ENCODE results near the gene AIRE. TPM values are rescaled to one million over a fixed set of nuclear protein-coding genes. Genes with fewer than 3 reads are reported as not detected.

AIRE gene
- total RNA-seq, 3 donors from 2014 or later = 0.12 to 0.16 TPM; not detected in 1

DNA sequence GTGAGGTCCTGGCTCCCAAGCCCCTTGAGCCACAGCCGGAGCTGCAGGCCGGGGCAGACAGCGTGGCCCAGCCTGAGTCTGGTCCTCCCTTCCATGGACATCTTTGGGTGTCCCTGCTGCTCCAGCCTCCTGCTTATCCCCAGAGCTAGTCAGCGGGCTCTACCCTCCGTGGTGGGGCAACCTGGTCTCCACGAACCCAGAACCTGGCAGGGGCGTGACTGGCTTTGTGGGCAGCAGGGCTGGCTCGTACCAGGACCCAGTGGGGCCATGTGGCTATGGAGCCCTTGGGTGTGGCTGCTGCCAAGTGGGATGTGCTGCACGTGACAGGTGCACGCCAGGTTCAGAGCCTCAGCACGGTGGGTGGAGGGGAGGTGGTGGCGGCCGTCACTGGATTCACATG is 35.2 kb downstream of the AIRE start:
- no peaks in the 10 kb centered on the region for H3K4me1 ChIP-seq (ENCODE audit: low read depth)
- TF ChIP-seq, protein P1, sequence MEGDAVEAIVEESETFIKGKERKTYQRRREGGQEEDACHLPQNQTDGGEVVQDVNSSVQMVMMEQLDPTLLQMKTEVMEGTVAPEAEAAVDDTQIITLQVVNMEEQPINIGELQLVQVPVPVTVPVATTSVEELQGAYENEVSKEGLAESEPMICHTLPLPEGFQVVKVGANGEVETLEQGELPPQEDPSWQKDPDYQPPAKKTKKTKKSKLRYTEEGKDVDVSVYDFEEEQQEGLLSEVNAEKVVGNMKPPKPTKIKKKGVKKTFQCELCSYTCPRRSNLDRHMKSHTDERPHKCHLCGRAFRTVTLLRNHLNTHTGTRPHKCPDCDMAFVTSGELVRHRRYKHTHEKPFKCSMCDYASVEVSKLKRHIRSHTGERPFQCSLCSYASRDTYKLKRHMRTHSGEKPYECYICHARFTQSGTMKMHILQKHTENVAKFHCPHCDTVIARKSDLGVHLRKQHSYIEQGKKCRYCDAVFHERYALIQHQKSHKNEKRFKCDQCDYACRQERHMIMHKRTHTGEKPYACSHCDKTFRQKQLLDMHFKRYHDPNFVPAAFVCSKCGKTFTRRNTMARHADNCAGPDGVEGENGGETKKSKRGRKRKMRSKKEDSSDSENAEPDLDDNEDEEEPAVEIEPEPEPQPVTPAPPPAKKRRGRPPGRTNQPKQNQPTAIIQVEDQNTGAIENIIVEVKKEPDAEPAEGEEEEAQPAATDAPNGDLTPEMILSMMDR (IDR thresholded peaks at IDR 0.05) = no peak
- H3K9me3 ChIP-seq = no peaks in the 10 kb centered on the region
- H3K4me3 ChIP-seq = no peak overlapping the region
- H3K36me3 ChIP-seq (ENCODE audit: low read depth) = peaks cover 17% of the 10 kb centered on the region
- ATAC-seq (no peak), DNase-seq (no peak)
- intact Hi-C loops (cut with DNase I, micrococcal nuclease) = no loop called here

DNA sequence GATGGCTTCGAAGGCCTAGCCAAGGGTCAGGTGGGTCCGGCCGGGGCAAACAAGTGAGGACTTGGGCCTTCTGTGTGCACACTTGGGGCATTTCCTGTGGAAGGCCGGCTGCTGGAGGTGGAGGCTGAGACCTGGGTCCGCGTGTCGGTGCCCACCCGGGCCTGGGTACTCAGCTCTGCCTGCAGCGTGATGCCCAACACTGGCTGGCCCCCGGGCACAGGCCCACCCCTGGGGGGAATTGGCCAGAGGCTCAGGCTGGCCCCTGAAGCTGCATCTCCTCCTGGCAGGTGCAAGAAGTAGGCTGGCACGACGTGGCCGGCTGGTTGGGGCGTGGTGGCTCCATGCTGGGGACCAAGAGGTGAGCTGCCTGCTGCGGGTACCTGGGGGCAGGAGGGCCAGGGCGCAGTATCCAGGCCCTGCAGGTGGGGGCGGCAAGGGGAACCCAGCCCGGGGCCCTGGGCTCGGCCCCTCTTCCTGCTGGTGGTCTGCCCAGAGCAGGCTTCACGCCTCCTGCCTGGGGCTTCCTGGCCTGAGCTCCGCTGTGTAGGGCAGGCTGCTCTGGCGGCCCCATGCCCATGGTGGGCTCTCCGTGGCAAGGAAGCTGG is 36.3 kb downstream of the AIRE start:
- intact Hi-C loops (cut with DNase I, micrococcal nuclease) = no loop called here
- H3K4me3 ChIP-seq = no peak overlapping the region
- ATAC-seq = no peak
- peaks cover 17% of the 10 kb centered on the region for H3K36me3 ChIP-seq (ENCODE audit: low read depth)
- H3K9me3 ChIP-seq = no peaks in the 10 kb centered on the region
- no peak for DNase-seq
- H3K4me1 ChIP-seq (ENCODE audit: low read depth) = no peaks in the 10 kb centered on the region
- TF ChIP-seq, protein P1 (IDR thresholded peaks at IDR 0.05) = no peak

DNA sequence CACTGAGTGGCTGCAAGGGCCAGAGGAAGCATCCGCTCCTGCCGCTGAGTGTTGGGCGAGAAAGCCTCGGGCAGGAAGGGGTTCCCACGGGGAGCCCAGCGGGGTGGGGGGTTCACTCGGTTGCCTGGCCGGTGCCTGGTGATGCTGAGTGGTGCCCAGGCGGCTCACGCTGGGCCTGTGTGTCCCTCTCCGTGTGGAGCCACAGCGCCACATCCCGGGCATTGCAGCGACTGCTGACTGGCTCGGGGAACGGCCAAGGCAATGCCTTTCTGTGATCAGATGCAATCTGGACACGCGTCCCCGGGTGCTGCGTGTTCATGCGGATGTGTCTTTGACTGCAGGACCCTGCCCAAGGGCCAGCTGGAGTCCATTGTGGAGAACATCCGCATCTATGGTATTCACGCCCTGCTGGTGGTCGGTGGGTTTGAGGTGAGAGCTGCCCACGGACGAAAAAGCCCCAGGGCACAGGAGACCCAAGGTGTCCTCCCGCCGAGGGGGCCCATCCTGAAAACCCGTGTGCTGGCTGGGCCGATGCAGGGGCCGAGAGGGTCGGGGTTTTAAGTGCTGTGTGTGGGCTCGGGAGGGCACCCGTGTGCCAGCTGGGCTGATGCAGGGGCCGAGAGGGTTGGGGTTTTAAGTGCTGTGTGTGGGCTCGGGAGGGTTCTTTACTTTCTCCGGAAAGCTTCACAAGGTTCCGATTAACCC is 37.1 kb downstream of the AIRE start:
- TF ChIP-seq, protein P1 (IDR thresholded peaks at IDR 0.05) = no peak
- Histone ChIP-seq H3K4me3 (no peak overlapping the region), H3K36me3 (ENCODE audit: low read depth) (peaks cover 13% of the 10 kb centered on the region), H3K9me3 (no peaks in the 10 kb centered on the region), H3K4me1 (ENCODE audit: low read depth) (no peaks in the 10 kb centered on the region)
- intact Hi-C loops (cut with DNase I, micrococcal nuclease) = no loop called here
- DNase-seq (no peak), ATAC-seq (no peak)

DNA sequence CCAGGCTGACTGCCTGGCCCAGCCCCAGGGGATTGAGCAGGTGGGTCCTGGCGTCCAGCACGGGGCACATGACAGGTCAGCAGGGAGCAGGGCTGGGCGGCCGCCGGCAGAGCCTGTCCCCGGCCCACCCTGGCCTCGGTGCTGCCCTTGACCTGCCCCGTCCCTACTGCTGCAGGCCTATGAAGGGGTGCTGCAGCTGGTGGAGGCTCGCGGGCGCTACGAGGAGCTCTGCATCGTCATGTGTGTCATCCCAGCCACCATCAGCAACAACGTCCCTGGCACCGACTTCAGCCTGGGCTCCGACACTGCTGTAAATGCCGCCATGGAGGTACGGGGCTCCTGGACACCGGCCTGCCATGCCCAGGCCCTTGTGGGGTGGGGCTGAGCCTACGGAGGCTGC is 37.9 kb downstream of the AIRE start:
- no peak for DNase-seq
- Histone ChIP-seq H3K4me3 (no peak overlapping the region), H3K9me3 (no peaks in the 10 kb centered on the region), H3K4me1 (ENCODE audit: low read depth) (no peaks in the 10 kb centered on the region), H3K36me3 (ENCODE audit: low read depth) (peaks cover 13% of the 10 kb centered on the region)
- intact Hi-C loops (cut with DNase I, micrococcal nuclease) = no loop called here
- no peak for ATAC-seq
- TF ChIP-seq, protein P1 (IDR thresholded peaks at IDR 0.05) = no peak

DNA sequence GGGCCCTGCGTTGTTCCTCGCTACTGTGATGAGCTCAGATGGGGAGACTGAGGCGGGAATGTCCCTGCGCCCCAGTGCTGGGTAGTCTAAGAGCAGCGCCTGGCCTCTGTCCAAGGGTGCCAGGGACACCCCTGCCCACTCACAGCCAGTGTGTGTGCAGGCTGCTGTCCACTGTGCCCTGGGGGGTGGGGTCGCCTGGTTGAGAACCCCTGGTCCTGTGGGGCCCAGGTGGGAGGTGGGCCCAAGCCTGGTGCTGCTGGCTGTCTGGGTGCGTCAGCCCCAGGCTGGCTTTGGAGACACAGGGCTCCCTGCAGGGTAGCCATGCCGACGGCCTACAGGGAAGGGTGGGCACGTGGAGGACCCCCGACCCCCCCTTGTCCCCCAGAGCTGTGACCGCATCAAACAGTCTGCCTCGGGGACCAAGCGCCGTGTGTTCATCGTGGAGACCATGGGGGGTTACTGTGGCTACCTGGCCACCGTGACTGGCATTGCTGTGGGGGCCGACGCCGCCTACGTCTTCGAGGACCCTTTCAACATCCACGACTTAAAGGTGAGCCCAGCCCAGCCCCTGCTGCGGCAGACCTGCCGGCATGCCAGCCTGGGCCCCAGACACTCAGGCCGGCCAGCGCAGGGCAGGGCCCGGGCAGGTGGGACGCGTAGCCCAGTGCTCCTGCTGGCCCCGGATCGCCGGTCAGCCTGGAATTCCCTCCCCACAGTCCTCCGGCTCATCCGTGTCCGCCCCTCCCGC is 38.6 kb downstream of the AIRE start:
- TF ChIP-seq, protein P1 (IDR thresholded peaks at IDR 0.05) = no peak
- DNase-seq = no peak
- intact Hi-C loops (cut with DNase I, micrococcal nuclease) = no loop called here

More for the DNA sequence above, 38.6 kb downstream of the AIRE start:
- ATAC-seq = no peak
- Histone ChIP-seq H3K36me3 (ENCODE audit: low read depth) (peaks cover 13% of the 10 kb centered on the region), H3K4me3 (no peak overlapping the region), H3K4me1 (ENCODE audit: low read depth) (no peaks in the 10 kb centered on the region), H3K9me3 (no peaks in the 10 kb centered on the region)
